Measurements from ENCODE around the gene USP49. TPM values are rescaled to one million over a fixed set of nuclear protein-coding genes. Genes with fewer than 3 reads are reported as not detected.

Gene USP49
- total RNA-seq, 1 experiment from 2014 or later = 10.7 TPM

- Histone ChIP-seq H3K4me1 (ENCODE audit: low read length) (peaks cover 40% of the 10 kb centered on the region), H3K4me3 (ENCODE audit: low read length) (peak overlapping the region; percentile 72), H3K79me2 (ENCODE audit: low read length) (peaks cover 37% of the 10 kb centered on the region), H3K4me2 (ENCODE audit: low read depth, low read length, poor library complexity, severe bottlenecking) (peak overlapping the region; percentile 74), H3K9me2 (replicated peaks; ENCODE audit: insufficient read depth, low read length) (no peaks in the 10 kb centered on the region), H3K9ac (ENCODE audit: low read length) (peak overlapping the region; percentile 75), H3K27ac (ENCODE audit: low read length) (peak overlapping the region; percentile 70), H3K9me3 (ENCODE audit: low read length) (no peaks in the 10 kb centered on the region), H3K27me3 (ENCODE audit: low read length) (no peaks in the 10 kb centered on the region), H3K36me3 (ENCODE audit: insufficient read depth, low read length) (peaks cover 4% of the 10 kb centered on the region; the same call in 1 of the 2 replicates), H2AFZ (ENCODE audit: low read length) (peak overlapping the region; percentile 4; the same call in 1 of the 2 replicates), H4K20me1 (ENCODE audit: insufficient read depth, low read depth, low read length) (no peaks in the 10 kb centered on the region)
- no peak for DNase-seq
These were observed 1.1 kb upstream of the USP49 start for GRCh38 chr6:41896281-41896680.

DNA sequence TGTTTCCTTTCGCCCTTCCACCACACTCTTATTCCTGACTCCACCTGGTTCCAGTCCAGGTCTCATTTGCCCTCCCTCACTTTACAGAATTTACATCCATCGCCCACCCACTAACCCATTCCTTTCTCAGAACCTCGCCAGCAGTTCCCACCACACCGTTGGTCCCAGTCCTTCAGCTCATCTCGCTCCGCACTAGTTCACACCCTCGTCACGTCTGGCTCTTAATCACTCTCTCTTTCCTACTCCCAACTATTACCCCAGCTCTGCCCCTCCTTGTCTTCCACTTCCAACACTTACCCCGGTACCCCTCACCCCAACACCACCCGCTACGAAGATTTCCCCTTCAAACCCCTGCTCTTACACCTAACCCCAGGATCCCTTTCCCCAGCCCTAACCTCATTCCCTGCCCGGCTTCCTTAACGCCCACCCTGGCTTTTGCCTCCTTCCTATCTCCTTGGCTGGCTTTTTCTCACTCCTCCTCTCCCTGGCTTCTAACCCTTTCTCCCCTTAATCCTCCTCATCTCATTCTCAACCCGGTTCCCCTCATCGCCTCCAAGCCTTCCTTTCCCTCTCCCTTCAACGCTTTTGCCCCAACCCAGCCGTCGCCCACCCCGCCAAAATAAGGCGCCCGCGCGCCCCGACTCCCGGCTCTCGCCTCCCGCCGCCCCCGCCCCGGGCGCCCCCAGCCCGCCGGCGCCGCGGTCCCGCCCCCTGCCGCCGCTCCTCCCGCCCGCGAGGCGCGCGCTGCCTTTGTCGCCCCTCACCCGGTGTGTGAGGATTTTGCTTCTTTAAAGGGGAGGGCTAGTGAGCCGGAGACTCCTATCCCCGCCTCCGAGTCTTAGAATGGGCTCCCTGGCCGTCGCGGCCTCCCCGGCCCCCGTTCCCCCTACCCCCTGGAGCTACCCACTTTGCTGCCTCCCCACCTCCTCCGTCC lies 542 bp downstream of the USP49 start:
- Histone ChIP-seq H3K4me1 (ENCODE audit: low read length) (peaks cover 42% of the 10 kb centered on the region), H2AFZ (ENCODE audit: low read length) (no peak overlapping the region), H3K27ac (ENCODE audit: low read length) (peak overlapping the region; percentile 12; the same call in 1 of the 2 replicates), H3K9ac (ENCODE audit: low read length) (peak overlapping the region; percentile 75), H3K27me3 (ENCODE audit: low read length) (no peaks in the 10 kb centered on the region), H3K4me3 (ENCODE audit: low read length) (peak overlapping the region; percentile 72), H3K36me3 (ENCODE audit: insufficient read depth, low read length) (peaks cover 4% of the 10 kb centered on the region; the same call in 1 of the 2 replicates), H3K79me2 (ENCODE audit: low read length) (peaks cover 51% of the 10 kb centered on the region), H3K4me2 (ENCODE audit: low read depth, low read length, poor library complexity, severe bottlenecking) (peak overlapping the region; percentile 74), H3K9me2 (replicated peaks; ENCODE audit: insufficient read depth, low read length) (no peaks in the 10 kb centered on the region), H3K9me3 (ENCODE audit: low read length) (no peaks in the 10 kb centered on the region), H4K20me1 (ENCODE audit: insufficient read depth, low read depth, low read length) (no peaks in the 10 kb centered on the region)
- DNase-seq = peak; percentile 52

GRCh38 chr6:41892921-41893564 lies 2.1 kb downstream of the USP49 start:
- no peak for DNase-seq
- H2AFZ ChIP-seq (ENCODE audit: low read length) = no peak overlapping the region
- 0 out of 2 replicates have a peak overlapping the region, but pooled peaks have one; percentile 2 for H3K27ac ChIP-seq (ENCODE audit: low read length)
- peaks cover 61% of the 10 kb centered on the region for H3K79me2 ChIP-seq (ENCODE audit: low read length)
- H3K9ac ChIP-seq (ENCODE audit: low read length) = peak overlapping the region; percentile 75
- H3K27me3 ChIP-seq (ENCODE audit: low read length) = no peaks in the 10 kb centered on the region
- peak overlapping the region; percentile 72 for H3K4me3 ChIP-seq (ENCODE audit: low read length)
- H3K9me3 ChIP-seq (ENCODE audit: low read length) = no peaks in the 10 kb centered on the region
- peak overlapping the region; percentile 74 for H3K4me2 ChIP-seq (ENCODE audit: low read depth, low read length, poor library complexity, severe bottlenecking)
- H3K4me1 ChIP-seq (ENCODE audit: low read length) = peaks cover 42% of the 10 kb centered on the region
- no peaks in the 10 kb centered on the region for H3K36me3 ChIP-seq (ENCODE audit: insufficient read depth, low read length)
- H3K9me2 ChIP-seq (replicated peaks; ENCODE audit: insufficient read depth, low read length) = no peaks in the 10 kb centered on the region
- no peaks in the 10 kb centered on the region for H4K20me1 ChIP-seq (ENCODE audit: insufficient read depth, low read depth, low read length)

DNA sequence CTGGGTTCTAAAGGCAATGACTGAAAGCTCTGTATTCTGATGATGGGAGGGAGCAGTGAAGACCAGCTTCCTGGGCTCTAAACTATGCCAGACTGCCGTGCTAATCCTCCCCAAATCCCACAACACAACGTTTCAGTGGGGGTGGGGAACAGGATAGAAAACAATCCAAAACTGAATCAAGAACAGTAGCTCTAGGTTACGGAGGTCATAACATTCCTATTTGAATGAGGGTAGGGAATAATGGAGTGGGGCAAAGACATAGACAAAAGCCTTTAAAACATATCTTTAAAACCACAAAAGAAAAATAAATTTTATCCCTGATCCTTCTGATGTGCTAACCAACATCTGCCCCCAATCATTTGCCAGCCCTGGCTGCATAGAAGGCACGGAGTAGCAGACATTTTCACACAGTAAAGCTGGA lies 7.8 kb downstream of the USP49 start:
- Histone ChIP-seq H3K27me3 (ENCODE audit: low read length) (no peaks in the 10 kb centered on the region), H3K27ac (ENCODE audit: low read length) (no peak overlapping the region), H3K4me2 (ENCODE audit: low read depth, low read length, poor library complexity, severe bottlenecking) (no peak overlapping the region), H3K9ac (ENCODE audit: low read length) (no peak overlapping the region), H3K79me2 (ENCODE audit: low read length) (peaks cover 79% of the 10 kb centered on the region), H3K9me2 (replicated peaks; ENCODE audit: insufficient read depth, low read length) (no peaks in the 10 kb centered on the region), H3K9me3 (ENCODE audit: low read length) (no peaks in the 10 kb centered on the region), H3K4me3 (ENCODE audit: low read length) (no peak overlapping the region), H2AFZ (ENCODE audit: low read length) (no peak overlapping the region), H3K4me1 (ENCODE audit: low read length) (peaks cover 12% of the 10 kb centered on the region), H4K20me1 (ENCODE audit: insufficient read depth, low read depth, low read length) (no peaks in the 10 kb centered on the region), H3K36me3 (ENCODE audit: insufficient read depth, low read length) (no peaks in the 10 kb centered on the region)
- DNase-seq = no peak

GRCh38 chr6:41885930-41886329 lies 9.2 kb downstream of the USP49 start:
- H3K9me2 ChIP-seq (replicated peaks; ENCODE audit: insufficient read depth, low read length) = no peaks in the 10 kb centered on the region
- H3K9me3 ChIP-seq (ENCODE audit: low read length) = no peaks in the 10 kb centered on the region
- no peaks in the 10 kb centered on the region for H3K27me3 ChIP-seq (ENCODE audit: low read length)
- H3K4me3 ChIP-seq (ENCODE audit: low read length) = no peak overlapping the region
- H3K27ac ChIP-seq (ENCODE audit: low read length) = no peak overlapping the region
- no peak overlapping the region for H3K9ac ChIP-seq (ENCODE audit: low read length)
- DNase-seq = no peak
- peaks cover 70% of the 10 kb centered on the region for H3K79me2 ChIP-seq (ENCODE audit: low read length)
- H3K36me3 ChIP-seq (ENCODE audit: insufficient read depth, low read length) = no peaks in the 10 kb centered on the region
- no peak overlapping the region for H2AFZ ChIP-seq (ENCODE audit: low read length)
- H3K4me2 ChIP-seq (ENCODE audit: low read depth, low read length, poor library complexity, severe bottlenecking) = no peak overlapping the region
- no peaks in the 10 kb centered on the region for H4K20me1 ChIP-seq (ENCODE audit: insufficient read depth, low read depth, low read length)
- H3K4me1 ChIP-seq (ENCODE audit: low read length) = no peaks in the 10 kb centered on the region; the same call in 1 of the 2 replicates

DNA sequence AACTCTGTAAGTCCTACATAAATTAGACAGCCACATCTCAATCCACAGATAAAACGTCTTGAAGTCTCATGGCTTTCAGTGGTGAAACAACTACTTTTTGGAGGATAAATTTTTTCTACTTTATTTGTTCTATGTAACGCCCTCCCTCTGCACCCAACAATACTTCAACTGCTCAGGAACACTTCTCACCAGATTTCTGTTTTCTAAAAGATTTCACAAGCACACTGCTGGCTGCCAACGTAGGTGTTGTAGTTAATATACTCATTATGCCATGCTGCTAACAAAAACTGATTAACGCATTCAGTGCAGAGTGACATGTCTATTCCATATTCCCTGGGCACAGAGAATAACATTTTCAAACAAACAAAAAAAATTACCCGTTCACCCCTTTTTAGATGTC lies 10.2 kb downstream of the USP49 start:
- Histone ChIP-seq H3K36me3 (ENCODE audit: insufficient read depth, low read length) (no peaks in the 10 kb centered on the region), H3K9me2 (replicated peaks; ENCODE audit: insufficient read depth, low read length) (no peaks in the 10 kb centered on the region), H3K27me3 (ENCODE audit: low read length) (no peaks in the 10 kb centered on the region)

DNA sequence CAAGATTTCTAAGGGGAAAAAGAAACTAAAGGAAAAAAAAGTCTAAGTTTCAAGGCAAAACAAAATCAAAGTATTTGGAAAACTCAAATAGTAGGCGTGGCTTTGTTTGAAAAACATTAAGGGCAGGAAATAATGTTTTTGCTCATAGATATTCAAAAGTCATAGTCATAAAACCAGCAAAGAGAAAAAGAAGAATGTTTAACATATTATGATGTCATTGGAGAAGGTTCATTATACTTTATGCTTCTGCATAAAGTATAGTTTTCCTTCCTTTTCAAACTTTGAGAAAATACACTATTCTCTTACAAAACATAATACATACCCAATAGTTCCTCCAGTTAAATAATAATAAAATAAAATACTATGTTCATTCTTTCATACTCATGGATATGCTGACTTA lies 13.7 kb downstream of the USP49 start:
- H3K9ac ChIP-seq (ENCODE audit: low read length) = no peak overlapping the region

More for the DNA sequence above, 10.2 kb downstream of the USP49 start:
- H4K20me1 ChIP-seq (ENCODE audit: insufficient read depth, low read depth, low read length) = no peaks in the 10 kb centered on the region
- H2AFZ ChIP-seq (ENCODE audit: low read length) = no peak overlapping the region
- H3K4me1 ChIP-seq (ENCODE audit: low read length) = no peaks in the 10 kb centered on the region
- H3K4me2 ChIP-seq (ENCODE audit: low read depth, low read length, poor library complexity, severe bottlenecking) = no peak overlapping the region
- no peak overlapping the region for H3K4me3 ChIP-seq (ENCODE audit: low read length)
- peaks cover 68% of the 10 kb centered on the region for H3K79me2 ChIP-seq (ENCODE audit: low read length)
- no peaks in the 10 kb centered on the region for H3K9me3 ChIP-seq (ENCODE audit: low read length)
- H3K27ac ChIP-seq (ENCODE audit: low read length) = no peak overlapping the region
- DNase-seq = no peak
- no peak overlapping the region for H3K9ac ChIP-seq (ENCODE audit: low read length)

DNA sequence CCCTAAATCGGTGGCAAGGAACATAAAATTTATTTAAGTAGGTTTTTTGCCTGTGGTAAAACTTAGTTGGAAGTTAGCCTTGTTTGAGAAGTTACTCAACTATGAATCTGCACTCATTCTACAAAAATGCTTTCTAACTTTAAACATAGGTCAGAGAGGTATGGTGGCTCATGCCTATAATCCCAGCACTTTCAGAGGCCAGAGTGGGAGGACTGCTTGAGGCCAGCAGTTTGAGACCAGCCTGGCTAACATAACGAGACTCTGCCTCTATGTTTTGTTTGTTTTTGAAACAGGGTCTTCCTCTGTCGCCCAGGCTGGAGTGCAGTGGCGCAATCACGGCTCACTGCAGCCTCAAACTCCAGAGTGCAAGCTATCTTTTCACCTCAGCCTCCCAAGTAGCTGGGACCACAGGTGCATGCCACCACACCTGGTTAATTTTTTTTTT lies 16.2 kb downstream of the USP49 start:
- Histone ChIP-seq H3K9me3 (ENCODE audit: low read length) (no peaks in the 10 kb centered on the region), H2AFZ (ENCODE audit: low read length) (no peak overlapping the region), H3K4me3 (ENCODE audit: low read length) (no peak overlapping the region), H3K79me2 (ENCODE audit: low read length) (peaks cover 35% of the 10 kb centered on the region), H3K36me3 (ENCODE audit: insufficient read depth, low read length) (no peaks in the 10 kb centered on the region), H3K4me2 (ENCODE audit: low read depth, low read length, poor library complexity, severe bottlenecking) (no peak overlapping the region), H3K27ac (ENCODE audit: low read length) (no peak overlapping the region), H3K4me1 (ENCODE audit: low read length) (no peaks in the 10 kb centered on the region), H3K9ac (ENCODE audit: low read length) (no peak overlapping the region), H3K27me3 (ENCODE audit: low read length) (no peaks in the 10 kb centered on the region), H4K20me1 (ENCODE audit: insufficient read depth, low read depth, low read length) (no peaks in the 10 kb centered on the region), H3K9me2 (replicated peaks; ENCODE audit: insufficient read depth, low read length) (no peaks in the 10 kb centered on the region)
- DNase-seq = no peak

More for the DNA sequence above, 13.7 kb downstream of the USP49 start:
- Histone ChIP-seq H3K36me3 (ENCODE audit: insufficient read depth, low read length) (no peaks in the 10 kb centered on the region), H3K79me2 (ENCODE audit: low read length) (peaks cover 51% of the 10 kb centered on the region), H4K20me1 (ENCODE audit: insufficient read depth, low read depth, low read length) (no peaks in the 10 kb centered on the region), H3K27ac (ENCODE audit: low read length) (no peak overlapping the region), H3K4me1 (ENCODE audit: low read length) (no peaks in the 10 kb centered on the region), H3K9me3 (ENCODE audit: low read length) (no peaks in the 10 kb centered on the region), H3K27me3 (ENCODE audit: low read length) (no peaks in the 10 kb centered on the region), H2AFZ (ENCODE audit: low read length) (no peak overlapping the region), H3K4me2 (ENCODE audit: low read depth, low read length, poor library complexity, severe bottlenecking) (no peak overlapping the region), H3K9me2 (replicated peaks; ENCODE audit: insufficient read depth, low read length) (no peaks in the 10 kb centered on the region), H3K4me3 (ENCODE audit: low read length) (no peak overlapping the region)
- no peak for DNase-seq

All from Karpas-422 (cell line).